Activated CD8-positive, alpha-beta T cell treated with anti-CD3 and anti-CD28 coated beads for 36 hours (primary cell): Measurements from ENCODE around the gene NADSYN1. TPM values are rescaled to one million over a fixed set of nuclear protein-coding genes. Genes with fewer than 3 reads are reported as not detected.

ENCODE experiments used
- ATAC-seq: fragments of 200-7000 bp; cut with Tn5 transposase; one replicate; pipeline ENCODE4 v1.10.0; 2021; ENCODE audit warnings: mild to moderate bottlenecking, moderate library complexity
- CTCF ChIA-PET: fragments of 350-600 bp; sonication (Branson Sonifier 250); formaldehyde crosslinking; loops from one replicate; lab custom pipeline; 2021; ENCODE audit warnings: antibody characterized with exemption; lab: Charles Lee
- POLR2A ChIA-PET: fragments of 350-600 bp; sonication (Branson Sonifier 250); formaldehyde crosslinking; loops from one replicate; lab custom pipeline; 2021; ENCODE audit warnings: antibody characterized with exemption; lab: Charles Lee
- DNase-seq: peaks from one replicate; pipeline ENCODE4 v3.0.0-alpha.2; 2020
- H3K27ac Mint-ChIP-seq: one replicate; pipeline ENCODE4 v1.8.0; 2021; ENCODE audit warnings: mild to moderate bottlenecking, mixed read lengths
- H3K27me3 Mint-ChIP-seq: one replicate; pipeline ENCODE4 v1.8.0; 2021; ENCODE audit warnings: mixed read lengths
- H3K36me3 Mint-ChIP-seq: one replicate; pipeline ENCODE4 v1.8.0; 2021; ENCODE audit warnings: low read depth, mixed read lengths
- H3K4me1 Mint-ChIP-seq: one replicate; pipeline ENCODE4 v1.8.0; 2021; ENCODE audit warnings: low read depth, mixed read lengths
- H3K4me3 Mint-ChIP-seq: one replicate; pipeline ENCODE4 v1.8.0; 2021; ENCODE audit warnings: mild to moderate bottlenecking, moderate library complexity, mixed read lengths
- H3K9me3 Mint-ChIP-seq: one replicate; pipeline ENCODE4 v1.8.0; 2021; ENCODE audit warnings: mixed read lengths
- CTCF ChIP-seq: fragments of 200-600 bp; IDR thresholded peaks from one replicate; pipeline ENCODE4 v1.8.0; 2022; ENCODE audit warnings: antibody characterized with exemption, mild to moderate bottlenecking
- intact Hi-C: fragments of 100-400 bp; cut with micrococcal nuclease; formaldehyde crosslinking; loops from one replicate; pipeline ENCODE4 v1.10.0; 2022
- total RNA-seq, 2 experiments: library from RNA; stranded (reverse); gene quantifications; one replicate each; pipeline ENCODE4 v1.2.3, GENCODE V29; 2021

NADSYN1 gene
- total RNA-seq, 2 experiments from 2014 or later = 115 to 117 TPM

GRCh38 chr11:71482746-71483364 lies 29.9 kb downstream of the NADSYN1 start:
- Mint-ChIP-seq H3K27ac (no peak overlapping the region), H3K36me3 (peaks cover 65% of the 10 kb centered on the region), H3K27me3 (no peaks in the 10 kb centered on the region), H3K9me3 (no peaks in the 10 kb centered on the region), H3K4me3 (no peak overlapping the region), H3K4me1 (peaks cover 1% of the 10 kb centered on the region)
- POLR2A ChIA-PET = interaction anchor here (0.6 kb wide), 1 partner anchor 1031 kb away, joined by 4 read pairs; no protein-coding TSS in a partner anchor
- DNase-seq (no peak), ATAC-seq (no peak)
- no peak for TF ChIP-seq CTCF
- intact Hi-C loops = no loop called here
- CTCF ChIA-PET = no interaction called here

GRCh38 chr11:71483692-71484091 lies 30.7 kb downstream of the NADSYN1 start:
- intact Hi-C loops = no loop called here
- H3K9me3 Mint-ChIP-seq = no peaks in the 10 kb centered on the region
- TF ChIP-seq CTCF = no peak
- DNase-seq (no peak), ATAC-seq (no peak)
- ChIA-PET POLR2A (no interaction called here), CTCF (no interaction called here)
- peaks cover 65% of the 10 kb centered on the region for H3K36me3 Mint-ChIP-seq
- no peak overlapping the region for H3K27ac Mint-ChIP-seq
- no peaks in the 10 kb centered on the region for H3K27me3 Mint-ChIP-seq
- H3K4me1 Mint-ChIP-seq = peaks cover 10% of the 10 kb centered on the region
- no peak overlapping the region for H3K4me3 Mint-ChIP-seq

GRCh38 chr11:71484248-71485062 lies 31.5 kb downstream of the NADSYN1 start:
- no peak for TF ChIP-seq CTCF
- ATAC-seq (no peak), DNase-seq (no peak)
- no peak overlapping the region for H3K27ac Mint-ChIP-seq
- H3K4me1 Mint-ChIP-seq = peaks cover 17% of the 10 kb centered on the region
- H3K36me3 Mint-ChIP-seq = peaks cover 68% of the 10 kb centered on the region
- H3K4me3 Mint-ChIP-seq = no peak overlapping the region
- no peaks in the 10 kb centered on the region for H3K27me3 Mint-ChIP-seq
- POLR2A ChIA-PET = no interaction called here
- CTCF ChIA-PET = no interaction called here
- intact Hi-C loops = no loop called here
- H3K9me3 Mint-ChIP-seq = no peaks in the 10 kb centered on the region

- Mint-ChIP-seq H3K9me3 (no peaks in the 10 kb centered on the region), H3K4me1 (peaks cover 22% of the 10 kb centered on the region), H3K27me3 (no peaks in the 10 kb centered on the region), H3K27ac (no peak overlapping the region), H3K36me3 (peaks cover 67% of the 10 kb centered on the region), H3K4me3 (no peak overlapping the region)
- DNase-seq (no peak), ATAC-seq (no peak)
- POLR2A ChIA-PET = no interaction called here
- TF ChIP-seq CTCF = no peak
- intact Hi-C loops = no loop called here
- CTCF ChIA-PET = no interaction called here
Observed at GRCh38 chr11:71485063-71485399, 32.0 kb downstream of the NADSYN1 start.

GRCh38 chr11:71485466-71485865 lies 32.5 kb downstream of the NADSYN1 start:
- DNase-seq = no peak
- ATAC-seq = no peak
- Mint-ChIP-seq H3K27me3 (no peaks in the 10 kb centered on the region), H3K4me1 (peaks cover 23% of the 10 kb centered on the region), H3K4me3 (no peak overlapping the region), H3K9me3 (no peaks in the 10 kb centered on the region), H3K27ac (no peak overlapping the region), H3K36me3 (peaks cover 69% of the 10 kb centered on the region)
- intact Hi-C loops = no loop called here
- TF ChIP-seq CTCF = no peak
- POLR2A ChIA-PET = no interaction called here
- CTCF ChIA-PET = no interaction called here
